NCI-H1417 treated with DMSO at 0.1 percent for 48 hours (cell line): ENCODE results near the gene BCAP31.
"Not testable (repeated sequence)": the region's sequence is repeated elsewhere in the genome, so short reads cannot be mapped to it uniquely, and the experiment has no call there.

Source experiments
- DNase-seq: peaks from one replicate; lab custom pipeline; 2025; lab: John Stamatoyannopoulos, UW

BCAP31 gene

DNA sequence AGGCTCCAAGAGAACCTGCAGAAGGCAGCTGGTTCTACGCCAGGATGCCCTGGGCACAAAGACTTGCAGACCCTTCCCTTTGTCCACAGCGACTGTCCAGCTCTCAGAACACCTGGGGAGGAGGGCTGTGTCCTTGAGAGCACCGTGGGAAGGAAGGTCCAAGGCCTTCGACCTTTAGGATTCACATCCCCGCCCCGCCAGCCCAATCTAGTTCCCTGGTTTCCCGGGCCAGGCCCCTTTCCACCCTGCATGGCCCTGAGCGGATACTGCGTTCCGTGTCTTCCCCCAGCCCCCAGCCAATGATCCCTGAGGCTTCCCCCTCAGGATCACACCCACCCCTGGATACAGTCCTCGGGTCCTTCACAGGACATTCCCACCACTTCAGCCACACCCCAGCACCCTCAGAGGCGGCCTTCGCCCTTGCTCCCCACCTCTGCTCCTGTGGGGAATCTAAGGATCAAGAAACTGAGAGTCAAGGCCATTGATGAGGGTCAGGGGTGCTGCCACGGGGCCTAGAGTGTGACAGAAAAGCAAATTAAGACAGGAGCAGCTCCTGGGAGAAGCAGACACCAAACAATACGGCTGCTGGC is 9.6 kb upstream of the BCAP31 start:
- DNase-seq: no peak

DNA sequence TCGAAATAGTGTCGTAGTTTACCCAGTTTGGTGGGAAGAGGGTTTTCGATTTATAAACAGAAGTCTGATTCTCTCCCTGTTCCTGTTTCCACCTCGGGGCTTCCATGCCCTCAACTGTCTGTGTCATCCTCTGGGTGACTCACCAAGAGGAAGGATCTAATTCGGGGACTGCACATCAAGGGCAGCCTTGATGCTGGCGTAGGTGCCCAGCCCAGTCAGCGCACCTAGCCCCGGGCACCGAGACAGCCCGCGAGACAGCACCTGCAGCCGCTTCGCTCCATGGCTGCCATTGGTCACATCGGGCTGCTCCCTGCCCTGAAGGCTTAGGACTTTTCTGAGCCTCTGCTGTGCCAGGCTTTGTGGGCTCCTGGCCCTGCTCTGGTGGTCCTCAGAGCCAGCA is 8.2 kb upstream of the BCAP31 start:
- DNase-seq: no peak

GRCh38 chrX:153731845-153732215 is 7.6 kb upstream of the BCAP31 start:
- DNase-seq: no peak

DNA sequence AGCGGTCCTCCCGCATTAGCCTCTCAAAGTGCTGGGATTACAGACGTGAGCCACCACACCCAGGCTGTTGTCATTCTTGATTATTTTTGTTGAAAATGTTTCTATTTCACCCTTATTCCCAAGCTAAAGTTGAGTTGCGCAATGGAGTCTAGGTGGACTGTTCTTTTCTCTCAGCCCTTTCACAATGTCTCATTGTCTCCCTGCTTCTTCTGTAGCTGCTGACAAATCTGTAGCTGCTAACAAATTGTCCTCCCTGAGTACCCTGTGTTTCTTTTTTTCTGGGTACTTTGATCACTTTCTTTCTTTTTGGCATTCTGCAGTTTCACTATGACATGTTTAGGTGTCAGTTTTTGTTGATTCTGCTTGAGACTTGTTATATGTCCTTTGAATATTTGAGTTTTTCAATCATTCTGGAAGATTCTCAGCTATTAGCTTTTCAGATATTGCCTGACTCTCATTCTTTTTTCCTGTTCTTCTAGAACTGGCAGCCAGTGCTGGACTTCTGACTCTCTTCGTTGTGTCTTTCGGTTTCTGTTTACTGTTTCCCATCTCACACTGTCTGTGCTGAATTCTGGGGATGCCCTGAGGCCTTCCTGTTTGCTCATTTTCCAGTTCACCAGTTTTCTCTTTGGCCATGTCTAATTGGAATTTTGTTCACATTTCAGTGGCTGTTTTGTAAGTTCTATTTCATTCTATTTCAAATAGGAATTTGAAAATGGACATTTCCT is 7.1 kb upstream of the BCAP31 start:
- DNase-seq: no peak

GRCh38 chrX:153730115-153730514 is 5.9 kb upstream of the BCAP31 start:
- not testable (repeated sequence) for DNase-seq

DNA sequence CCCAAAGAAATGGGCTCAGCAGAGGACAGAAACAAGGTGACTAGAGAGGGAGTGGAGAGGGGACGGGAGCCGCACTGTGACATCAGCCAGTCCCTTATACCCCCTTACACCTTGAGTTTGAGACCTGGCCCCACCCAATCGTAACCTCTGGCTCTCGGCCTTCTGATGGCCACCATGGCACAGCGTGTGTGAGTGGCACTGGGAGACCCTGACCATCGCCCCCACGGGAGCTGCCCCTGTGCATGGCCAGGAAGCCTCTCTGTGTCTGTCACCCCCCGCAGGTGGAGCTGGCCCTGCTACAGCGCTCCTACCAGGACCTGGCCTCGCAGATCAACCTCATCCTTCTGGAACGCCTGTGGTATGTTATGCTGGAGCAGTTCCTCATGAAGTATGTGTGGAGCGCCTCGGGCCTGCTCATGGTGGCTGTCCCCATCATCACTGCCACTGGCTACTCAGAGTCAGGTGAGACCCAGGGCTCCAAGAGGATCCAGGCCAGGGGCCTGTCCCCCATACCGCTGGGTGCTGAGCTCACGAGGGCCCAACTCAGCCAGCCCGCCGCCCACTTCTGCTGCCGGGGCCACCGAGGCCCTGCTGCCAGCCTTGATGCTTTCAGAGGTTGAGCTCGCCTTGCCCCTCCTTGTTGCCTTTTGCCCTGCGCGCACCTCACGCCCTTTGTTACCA is 4.9 kb upstream of the BCAP31 start:
- no peak for DNase-seq

DNA sequence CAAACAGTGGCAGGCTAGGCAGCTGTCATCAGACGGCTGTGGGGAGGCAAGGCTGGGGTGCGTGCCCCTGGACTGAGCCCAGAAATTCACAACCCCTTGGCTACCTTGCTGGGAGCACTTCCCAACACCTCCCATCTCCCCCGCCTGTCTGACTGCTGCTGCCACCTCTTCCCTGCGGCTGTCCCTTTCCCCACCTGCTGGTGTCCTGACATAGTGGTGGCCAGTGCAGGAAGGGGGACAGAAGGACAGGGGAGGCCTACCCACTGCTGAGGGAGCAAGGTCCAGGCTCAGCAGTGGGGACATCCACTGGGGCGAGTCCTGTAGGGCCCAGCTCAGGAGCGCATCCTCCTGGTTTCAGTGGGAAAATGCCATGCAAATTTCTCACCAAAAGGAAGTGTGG is 3.9 kb upstream of the BCAP31 start:
- DNase-seq: no peak

- DNase-seq: no peak
These were observed 3.1 kb upstream of the BCAP31 start for GRCh38 chrX:153727123-153727931.

- no peak for DNase-seq
These were observed 2.3 kb upstream of the BCAP31 start for GRCh38 chrX:153726286-153727122.

DNA sequence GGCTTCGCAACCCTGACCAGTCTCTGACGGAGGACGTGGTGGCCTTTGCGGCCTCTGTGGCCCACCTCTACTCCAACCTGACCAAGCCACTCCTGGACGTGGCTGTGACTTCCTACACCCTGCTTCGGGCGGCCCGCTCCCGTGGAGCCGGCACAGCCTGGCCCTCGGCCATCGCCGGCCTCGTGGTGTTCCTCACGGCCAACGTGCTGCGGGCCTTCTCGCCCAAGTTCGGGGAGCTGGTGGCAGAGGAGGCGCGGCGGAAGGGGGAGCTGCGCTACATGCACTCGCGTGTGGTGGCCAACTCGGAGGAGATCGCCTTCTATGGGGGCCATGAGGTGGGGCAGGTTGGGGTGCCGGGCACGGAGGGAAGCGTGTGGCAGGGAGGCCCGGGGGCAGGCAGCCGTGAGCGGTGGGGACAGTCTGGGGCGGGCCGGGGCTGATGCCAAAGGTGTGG is 1.7 kb upstream of the BCAP31 start:
- no peak for DNase-seq

DNA sequence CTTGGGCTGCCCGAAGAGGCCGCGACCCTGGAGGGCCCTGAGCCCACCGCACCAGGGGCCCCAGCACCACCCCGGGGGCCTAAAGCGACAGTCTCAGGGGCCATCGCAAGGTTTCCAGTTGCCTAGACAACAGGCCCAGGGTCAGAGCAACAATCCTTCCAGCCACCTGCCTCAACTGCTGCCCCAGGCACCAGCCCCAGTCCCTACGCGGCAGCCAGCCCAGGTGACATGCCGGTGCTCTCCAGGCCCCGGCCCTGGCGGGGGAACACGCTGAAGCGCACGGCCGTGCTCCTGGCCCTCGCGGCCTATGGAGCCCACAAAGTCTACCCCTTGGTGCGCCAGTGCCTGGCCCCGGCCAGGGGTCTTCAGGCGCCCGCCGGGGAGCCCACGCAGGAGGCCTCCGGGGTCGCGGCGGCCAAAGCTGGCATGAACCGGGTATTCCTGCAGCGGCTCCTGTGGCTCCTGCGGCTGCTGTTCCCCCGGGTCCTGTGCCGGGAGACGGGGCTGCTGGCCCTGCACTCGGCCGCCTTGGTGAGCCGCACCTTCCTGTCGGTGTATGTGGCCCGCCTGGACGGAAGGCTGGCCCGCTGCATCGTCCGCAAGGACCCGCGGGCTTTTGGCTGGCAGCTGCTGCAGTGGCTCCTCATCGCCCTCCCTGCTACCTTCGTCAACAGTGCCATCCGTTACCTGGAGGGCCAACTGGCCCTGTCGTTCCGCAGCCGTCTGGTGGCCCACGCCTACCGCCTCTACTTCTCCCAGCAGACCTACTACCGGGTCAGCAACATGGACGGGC is 1.0 kb upstream of the BCAP31 start:
- no peak for DNase-seq

- DNase-seq: no peak
These were observed 586 bp downstream of the BCAP31 start for GRCh38 chrX:153723351-153724251.

GRCh38 chrX:153722704-153723350 is 1.4 kb downstream of the BCAP31 start:
- no peak for DNase-seq

DNA sequence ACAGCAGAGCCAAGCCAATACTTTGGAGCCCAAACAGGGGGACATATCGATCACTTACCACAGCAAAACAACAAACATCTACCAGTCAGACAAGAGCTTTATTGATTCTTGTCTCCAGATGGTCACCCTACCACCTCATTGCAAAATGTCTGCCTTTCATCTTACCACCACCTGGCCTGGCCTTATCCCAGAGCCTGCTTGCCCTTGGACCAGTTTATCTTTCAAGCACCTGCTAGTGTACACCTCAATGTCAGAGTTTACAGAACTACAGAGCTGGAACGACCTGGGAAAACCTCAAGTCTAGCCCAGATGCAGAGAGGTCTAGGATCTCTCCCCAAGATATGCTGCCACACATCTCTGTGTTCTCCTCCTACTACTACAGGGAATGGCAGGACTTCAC is 4.5 kb downstream of the BCAP31 start:
- DNase-seq: no peak

DNA sequence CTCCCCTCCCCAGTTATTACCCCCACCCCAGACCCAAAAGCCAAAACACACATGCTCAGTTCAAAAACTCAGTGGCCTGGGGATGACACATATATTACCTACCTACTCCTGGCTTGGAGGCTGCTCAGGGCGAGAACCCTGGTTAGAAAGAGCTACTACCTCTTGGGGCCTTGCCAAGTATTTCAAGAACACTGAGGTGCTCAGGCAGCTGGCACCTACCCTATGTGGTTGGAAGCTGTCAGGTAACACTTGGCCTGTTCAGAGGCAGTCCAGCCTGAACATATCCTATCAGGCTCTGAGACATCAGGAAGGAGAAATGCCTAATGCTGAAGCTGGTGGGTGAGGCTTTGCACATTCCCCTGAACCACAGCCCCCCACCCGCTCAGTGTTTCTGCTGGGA is 4.9 kb downstream of the BCAP31 start:
- no peak for DNase-seq

DNA sequence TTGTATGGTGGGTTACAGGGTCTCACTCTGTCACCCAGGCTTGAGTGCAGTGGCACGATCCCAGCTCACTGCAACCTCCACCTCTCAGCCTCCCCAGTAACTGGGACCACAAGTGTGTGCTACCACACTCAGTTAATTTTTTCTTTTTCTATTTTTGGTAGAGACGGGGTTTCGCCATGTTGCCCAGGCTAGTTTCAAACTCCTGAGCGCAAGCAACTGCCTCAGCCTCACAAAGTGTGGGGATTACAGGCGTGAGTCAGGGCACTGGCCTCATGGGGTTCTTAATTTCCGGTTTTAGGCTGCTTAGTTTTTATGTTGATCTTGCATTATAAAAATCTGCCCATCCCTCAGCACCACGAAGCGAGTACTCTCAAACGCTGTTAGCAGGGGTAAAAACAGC is 6.7 kb downstream of the BCAP31 start:
- DNase-seq: no peak

DNA sequence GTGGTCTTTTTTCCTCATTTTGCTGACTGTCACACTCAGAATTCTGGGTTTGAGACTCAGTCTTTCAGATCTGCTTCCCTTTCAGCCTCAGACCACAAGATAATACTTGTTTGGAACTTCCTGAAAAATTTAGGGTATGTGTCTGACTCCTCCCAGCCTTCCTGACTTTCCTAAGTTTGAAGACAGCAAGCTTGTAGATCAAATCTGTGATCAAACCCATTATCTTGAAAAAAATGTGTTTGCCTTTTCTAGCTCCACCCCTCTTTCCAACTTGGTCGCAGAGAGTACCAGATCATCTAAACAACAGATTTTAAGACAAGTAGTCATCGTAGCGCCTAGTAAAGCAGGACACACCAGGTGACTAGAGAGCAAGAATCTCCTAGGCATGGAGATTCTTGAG is 9.9 kb downstream of the BCAP31 start:
- DNase-seq: no peak

DNA sequence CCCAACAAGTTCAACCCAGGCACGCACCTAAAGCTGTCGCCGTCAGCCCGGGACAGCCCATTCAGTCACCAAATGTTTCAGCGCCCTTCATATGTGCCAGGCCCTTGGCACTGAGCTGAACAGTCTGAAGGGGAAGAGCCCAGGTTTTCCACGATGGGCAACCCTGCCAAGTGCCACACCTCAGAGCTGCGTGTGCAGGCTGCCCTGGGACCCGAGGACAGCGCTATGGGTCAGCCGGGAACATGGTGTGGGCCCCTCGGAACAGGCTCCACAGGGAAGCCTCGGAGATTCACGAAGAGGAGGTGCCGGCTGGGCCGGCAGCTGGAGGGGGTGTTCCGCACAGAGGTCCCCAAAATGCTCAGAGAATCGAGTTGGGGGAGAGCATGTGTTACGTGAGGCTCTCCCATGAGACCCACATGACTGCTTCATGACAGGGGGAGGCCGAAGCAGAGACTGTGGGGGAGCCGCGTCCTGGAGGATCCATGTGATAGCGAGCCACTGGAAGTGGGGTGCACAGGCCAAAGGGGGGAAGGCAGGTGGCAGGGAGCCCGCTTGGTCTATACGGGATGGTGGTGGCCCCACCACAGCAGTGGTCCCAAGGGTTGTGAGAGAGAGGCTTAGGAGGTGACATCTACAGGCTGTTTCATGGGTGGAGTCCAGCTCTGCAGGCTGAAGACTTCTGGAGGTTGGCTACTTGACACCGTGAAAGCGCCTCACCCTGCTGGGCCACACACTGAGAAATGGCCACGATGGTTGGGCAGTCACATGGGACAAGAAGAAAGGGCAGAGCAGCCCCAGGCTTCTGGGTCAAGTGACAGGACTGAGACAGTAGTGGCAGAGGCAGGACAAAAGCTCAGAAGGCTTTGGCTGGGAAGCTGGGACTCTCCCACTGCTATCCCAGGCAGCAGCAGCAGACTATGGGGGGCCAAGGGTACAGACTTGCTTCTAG is 14.2 kb downstream of the BCAP31 start:
- DNase-seq: no peak
